Activated CD8-positive, alpha-beta T cell treated with anti-CD3 and anti-CD28 coated beads, Interleukin-2, amount 10 ng/mL, durations not matched to agents 7 days and 5 days (primary cell): Measurements from ENCODE around the gene ZNF420. TPM values are rescaled to one million over a fixed set of nuclear protein-coding genes. Genes with fewer than 3 reads are reported as not detected.
"Not testable (repeated sequence)": the region's sequence is repeated elsewhere in the genome, so short reads cannot be mapped to it uniquely, and the experiment has no call there.

Experiments
- ATAC-seq: fragments of 150-1000 bp; cut with Tn5 transposase; one replicate; pipeline ENCODE4 v1.10.0; 2021; ENCODE audit warnings: moderate library complexity
- CTCF ChIA-PET: fragments of 350-600 bp; sonication (Branson Sonifier 250); formaldehyde crosslinking; loops from one replicate; lab custom pipeline; 2021; ENCODE audit warnings: antibody characterized with exemption; lab: Charles Lee
- POLR2A ChIA-PET: fragments of 350-600 bp; sonication (Branson Sonifier 250); formaldehyde crosslinking; loops from one replicate; lab custom pipeline; 2021; ENCODE audit warnings: antibody characterized with exemption; lab: Charles Lee
- DNase-seq: peaks from one replicate; pipeline ENCODE4 v3.0.0-alpha.2; 2020
- H3K27ac Mint-ChIP-seq: one replicate; pipeline ENCODE4 v1.8.0; 2021; ENCODE audit warnings: mild to moderate bottlenecking, mixed read lengths
- H3K27me3 Mint-ChIP-seq: one replicate; pipeline ENCODE4 v1.8.0; 2021; ENCODE audit warnings: low read depth, mixed read lengths
- H3K36me3 Mint-ChIP-seq: one replicate; pipeline ENCODE4 v1.8.0; 2021; ENCODE audit warnings: low read depth, mixed read lengths
- H3K4me1 Mint-ChIP-seq: one replicate; pipeline ENCODE4 v1.8.0; 2021; ENCODE audit warnings: low read depth, mixed read lengths
- H3K4me3 Mint-ChIP-seq: one replicate; pipeline ENCODE4 v1.8.0; 2021; ENCODE audit warnings: mild to moderate bottlenecking, mixed read lengths
- H3K9me3 Mint-ChIP-seq: one replicate; pipeline ENCODE4 v1.8.0; 2022; ENCODE audit warnings: mixed read lengths; ENCODE audit not compliant: insufficient read depth
- total RNA-seq, 2 experiments: library from RNA; stranded (reverse); gene quantifications; one replicate each; pipeline ENCODE4 v1.2.3, GENCODE V29; 2021

Gene ZNF420
- 10 to 100 TPM; 10.3 to 11.6 TPM for total RNA-seq

- Mint-ChIP-seq H3K27ac (peak within 1 kb of the TSS; percentile 94), H3K4me3 (peak within 1 kb of the TSS; percentile 87), H3K4me1 (peaks cover 27% of the 10 kb centered on the region), H3K27me3 (no peaks in the 10 kb centered on the region), H3K36me3 (peaks cover 45% of the 10 kb centered on the region), H3K9me3 (peaks cover 27% of the 10 kb centered on the region)
- ChIA-PET CTCF (interaction anchor here (0.6 to 1.3 kb wide), 4 partner anchors 94 to 474 kb away, joined by 3 read pairs; partner anchors contain the start of genes ZNF383 and ZNF585A), POLR2A (interaction anchor here (0.6 to 1.5 kb wide), 9 partner anchors 9 to 915 kb away, joined by 3 to 13 read pairs (median 4); partner anchors contain the start of genes ZNF345, ZNF382 and ZNF585B)
- ATAC-seq (peak; percentile 97), DNase-seq (peak; percentile 95)
Observed at GRCh38 chr19:37077934-37078716, at the start of gene ZNF420. ZNF420 (plus strand) TSS chr19:37078433; CDS start chr19:37089119, 10,686 bp downstream.

GRCh38 chr19:37045140-37045539, 33.1 kb upstream of the ZNF420 start:
- H3K4me3 Mint-ChIP-seq: no peak overlapping the region
- H3K36me3 Mint-ChIP-seq: no peaks in the 10 kb centered on the region
- DNase-seq (no peak), ATAC-seq (no peak)
- POLR2A ChIA-PET: no interaction called here
- CTCF ChIA-PET: no interaction called here
- H3K27ac Mint-ChIP-seq: no peak overlapping the region
- no peaks in the 10 kb centered on the region for H3K27me3 Mint-ChIP-seq
- H3K9me3 Mint-ChIP-seq: peaks cover 34% of the 10 kb centered on the region
- no peaks in the 10 kb centered on the region for H3K4me1 Mint-ChIP-seq

- Mint-ChIP-seq H3K36me3 (no peaks in the 10 kb centered on the region), H3K9me3 (peaks cover 36% of the 10 kb centered on the region)
Observed at GRCh38 chr19:37055330-37055729, 22.9 kb upstream of the ZNF420 start.

GRCh38 chr19:37056776-37057175, 21.5 kb upstream of the ZNF420 start:
- ATAC-seq (no peak), DNase-seq (no peak)
- H3K36me3 Mint-ChIP-seq: no peaks in the 10 kb centered on the region
- H3K9me3 Mint-ChIP-seq: peaks cover 39% of the 10 kb centered on the region
- H3K4me1 Mint-ChIP-seq: no peaks in the 10 kb centered on the region
- no peak overlapping the region for H3K27ac Mint-ChIP-seq
- H3K27me3 Mint-ChIP-seq: no peaks in the 10 kb centered on the region
- ChIA-PET POLR2A (no interaction called here), CTCF (no interaction called here)
- no peak overlapping the region for H3K4me3 Mint-ChIP-seq

More at GRCh38 chr19:37055330-37055729, 22.9 kb upstream of the ZNF420 start:
- Mint-ChIP-seq H3K4me1 (no peaks in the 10 kb centered on the region), H3K27ac (no peak overlapping the region), H3K27me3 (no peaks in the 10 kb centered on the region), H3K4me3 (no peak overlapping the region)
- no peak for DNase-seq
- POLR2A ChIA-PET: no interaction called here
- CTCF ChIA-PET: no interaction called here
- no peak for ATAC-seq

- ChIA-PET CTCF (no interaction called here), POLR2A (no interaction called here)
- DNase-seq (no peak), ATAC-seq (no peak)
- no peaks in the 10 kb centered on the region for H3K4me1 Mint-ChIP-seq
- peaks cover 46% of the 10 kb centered on the region for H3K9me3 Mint-ChIP-seq
- H3K27ac Mint-ChIP-seq: no peak overlapping the region
- no peaks in the 10 kb centered on the region for H3K27me3 Mint-ChIP-seq
- no peak overlapping the region for H3K4me3 Mint-ChIP-seq
- H3K36me3 Mint-ChIP-seq: no peaks in the 10 kb centered on the region
Observed at GRCh38 chr19:37059142-37059541, 19.1 kb upstream of the ZNF420 start.

GRCh38 chr19:37064886-37065285, 13.3 kb upstream of the ZNF420 start:
- DNase-seq, H3K36me3 Mint-ChIP-seq, H3K27ac Mint-ChIP-seq, H3K27me3 Mint-ChIP-seq, H3K4me3 Mint-ChIP-seq, CTCF ChIA-PET, ATAC-seq, H3K4me1 Mint-ChIP-seq, POLR2A ChIA-PET: not testable (repeated sequence)
- H3K9me3 Mint-ChIP-seq: peaks cover 56% of the 10 kb centered on the region

- ATAC-seq: no peak
- Mint-ChIP-seq H3K4me3 (no peak overlapping the region), H3K36me3 (peaks cover 19% of the 10 kb centered on the region), H3K27me3 (no peaks in the 10 kb centered on the region), H3K4me1 (peaks cover 17% of the 10 kb centered on the region), H3K27ac (no peak overlapping the region), H3K9me3 (peaks cover 15% of the 10 kb centered on the region)
- CTCF ChIA-PET: no interaction called here
- no peak for DNase-seq
- POLR2A ChIA-PET: no interaction called here
Observed at GRCh38 chr19:37074111-37074510, 4.1 kb upstream of the ZNF420 start.

- peaks cover 8% of the 10 kb centered on the region for H3K9me3 Mint-ChIP-seq
- ChIA-PET POLR2A (no interaction called here), CTCF (no interaction called here)
- H3K36me3 Mint-ChIP-seq: peaks cover 19% of the 10 kb centered on the region
- H3K27ac Mint-ChIP-seq: no peak overlapping the region
- no peak for DNase-seq
- no peak overlapping the region for H3K4me3 Mint-ChIP-seq
- no peaks in the 10 kb centered on the region for H3K27me3 Mint-ChIP-seq
- no peak for ATAC-seq
- peaks cover 22% of the 10 kb centered on the region for H3K4me1 Mint-ChIP-seq
Observed at GRCh38 chr19:37074819-37075362, 3.3 kb upstream of the ZNF420 start.

GRCh38 chr19:37076524-37076923, 1.7 kb upstream of the ZNF420 start:
- peaks cover 32% of the 10 kb centered on the region for H3K36me3 Mint-ChIP-seq
- peak overlapping the region; percentile 87 for H3K4me3 Mint-ChIP-seq
- POLR2A ChIA-PET, H3K27ac Mint-ChIP-seq, DNase-seq, ATAC-seq, H3K27me3 Mint-ChIP-seq, CTCF ChIA-PET: not testable (repeated sequence)
- peaks cover 27% of the 10 kb centered on the region for H3K4me1 Mint-ChIP-seq
- peaks cover 13% of the 10 kb centered on the region for H3K9me3 Mint-ChIP-seq

GRCh38 chr19:37077501-37077933, 716 bp upstream of the ZNF420 start:
- peaks cover 27% of the 10 kb centered on the region for H3K4me1 Mint-ChIP-seq
- ChIA-PET POLR2A (interaction anchor here (0.6 to 1.5 kb wide), 8 partner anchors 8 to 914 kb away, joined by 3 to 13 read pairs (median 4); partner anchors contain the start of genes ZNF345, ZNF382 and ZNF585B), CTCF (interaction anchor here (0.6 to 1.3 kb wide), 4 partner anchors 95 to 474 kb away, joined by 3 read pairs; partner anchors contain the start of genes ZNF383 and ZNF585A)
- H3K27me3 Mint-ChIP-seq: no peaks in the 10 kb centered on the region
- H3K9me3 Mint-ChIP-seq: peaks cover 22% of the 10 kb centered on the region
- peak overlapping the region; percentile 87 for H3K4me3 Mint-ChIP-seq
- peak overlapping the region; percentile 94 for H3K27ac Mint-ChIP-seq
- peaks cover 41% of the 10 kb centered on the region for H3K36me3 Mint-ChIP-seq
- DNase-seq (no peak), ATAC-seq (no peak)

GRCh38 chr19:37078717-37079032, 442 bp downstream of the ZNF420 start:
- H3K36me3 Mint-ChIP-seq: peaks cover 49% of the 10 kb centered on the region
- ChIA-PET POLR2A (interaction anchor here (1.3 to 1.5 kb wide), 2 partner anchors 9 to 228 kb away, joined by 3 to 13 read pairs; partner anchors contain the start of gene ZNF345), CTCF (interaction anchor here (1.3 kb wide), 1 partner anchor 94 kb away, joined by 3 read pairs; the partner anchor contains the start of gene ZNF585A)
- H3K4me3 Mint-ChIP-seq: peak overlapping the region; percentile 87
- ATAC-seq (no peak), DNase-seq (no peak)
- peaks cover 27% of the 10 kb centered on the region for H3K4me1 Mint-ChIP-seq
- peak overlapping the region; percentile 94 for H3K27ac Mint-ChIP-seq
- H3K9me3 Mint-ChIP-seq: peaks cover 31% of the 10 kb centered on the region
- H3K27me3 Mint-ChIP-seq: no peaks in the 10 kb centered on the region

GRCh38 chr19:37079238-37079637, 1.0 kb downstream of the ZNF420 start:
- Mint-ChIP-seq H3K27me3 (no peaks in the 10 kb centered on the region), H3K4me3 (peak overlapping the region; percentile 87), H3K9me3 (peaks cover 32% of the 10 kb centered on the region), H3K4me1 (peaks cover 27% of the 10 kb centered on the region), H3K36me3 (peaks cover 50% of the 10 kb centered on the region), H3K27ac (peak overlapping the region; percentile 94)
- ATAC-seq: no peak
- CTCF ChIA-PET: no interaction called here
- POLR2A ChIA-PET: no interaction called here
- no peak for DNase-seq
